Activated CD4-positive, alpha-beta T cell treated with anti-CD3 and anti-CD28 coated beads, Interleukin-2, amount 10 ng/mL, durations not matched to agents 7 days and 5 days (primary cell): Measurements from ENCODE around the gene LEMD3. TPM values are rescaled to one million over a fixed set of nuclear protein-coding genes. Genes with fewer than 3 reads are reported as not detected.
A peak's percentile ranks its signal among the peaks of the same experiment; 100 is the strongest.

Source experiments
- CTCF ChIA-PET: fragments of 350-600 bp; sonication (Branson Sonifier 250); formaldehyde crosslinking; loops from one replicate; lab custom pipeline; 2021; ENCODE audit warnings: antibody characterized with exemption; lab: Charles Lee
- POLR2A ChIA-PET: fragments of 350-600 bp; sonication (Branson Sonifier 250); formaldehyde crosslinking; loops from one replicate; lab custom pipeline; 2021; ENCODE audit warnings: antibody characterized with exemption; lab: Charles Lee
- DNase-seq: peaks from one replicate; pipeline ENCODE4 v3.0.0-alpha.2; 2020
- H3K27ac Mint-ChIP-seq: one replicate; pipeline ENCODE4 v1.8.0; 2021; ENCODE audit warnings: mild to moderate bottlenecking, moderate library complexity, mixed read lengths
- H3K27me3 Mint-ChIP-seq: one replicate; pipeline ENCODE4 v1.8.0; 2021; ENCODE audit warnings: mixed read lengths
- H3K36me3 Mint-ChIP-seq: one replicate; pipeline ENCODE4 v1.8.0; 2021; ENCODE audit warnings: low read depth, mixed read lengths
- H3K4me1 Mint-ChIP-seq: one replicate; pipeline ENCODE4 v1.8.0; 2021; ENCODE audit warnings: mixed read lengths
- H3K4me3 Mint-ChIP-seq: one replicate; pipeline ENCODE4 v1.8.0; 2021; ENCODE audit warnings: mild to moderate bottlenecking, moderate library complexity, mixed read lengths
- H3K9me3 Mint-ChIP-seq: one replicate; pipeline ENCODE4 v1.8.0; 2021; ENCODE audit warnings: mixed read lengths
- total RNA-seq, 2 experiments: library from RNA; stranded (reverse); gene quantifications; one replicate each; pipeline ENCODE4 v1.2.3, GENCODE V29; 2021

LEMD3 gene
- total RNA-seq, 2 experiments from 2014 or later, result 28.5 to 30.9 TPM

GRCh38 chr12:65147312-65147905 is 22.0 kb upstream of the LEMD3 start:
- Mint-ChIP-seq H3K4me1 (no peaks in the 10 kb centered on the region), H3K27ac (no peak overlapping the region), H3K27me3 (peaks cover 47% of the 10 kb centered on the region), H3K36me3 (no peaks in the 10 kb centered on the region), H3K9me3 (no peaks in the 10 kb centered on the region), H3K4me3 (no peak overlapping the region)
- ChIA-PET POLR2A (no interaction called here), CTCF (interaction anchor here (0.6 to 1.5 kb wide), 4 partner anchors 9 to 1143 kb away, joined by 3 to 4 read pairs (median 4); no protein-coding TSS in a partner anchor)
- no peak for DNase-seq

GRCh38 chr12:65152012-65152411 is 17.4 kb upstream of the LEMD3 start:
- POLR2A ChIA-PET, result no interaction called here
- CTCF ChIA-PET, result no interaction called here
- H3K9me3 Mint-ChIP-seq, result peaks cover 5% of the 10 kb centered on the region
- no peak overlapping the region for H3K27ac Mint-ChIP-seq
- no peak for DNase-seq
- peaks cover 9% of the 10 kb centered on the region for H3K36me3 Mint-ChIP-seq
- H3K4me3 Mint-ChIP-seq, result no peak overlapping the region
- peaks cover 18% of the 10 kb centered on the region for H3K4me1 Mint-ChIP-seq
- peaks cover 27% of the 10 kb centered on the region for H3K27me3 Mint-ChIP-seq

- Mint-ChIP-seq H3K27ac (no peak overlapping the region), H3K27me3 (peaks cover 27% of the 10 kb centered on the region), H3K4me1 (peaks cover 20% of the 10 kb centered on the region), H3K36me3 (peaks cover 9% of the 10 kb centered on the region), H3K4me3 (no peak overlapping the region), H3K9me3 (peaks cover 7% of the 10 kb centered on the region)
- ChIA-PET POLR2A (no interaction called here), CTCF (interaction anchor here (0.5 kb wide), 1 partner anchor 1085 kb away, joined by 4 read pairs; no protein-coding TSS in a partner anchor)
- no peak for DNase-seq
Observed at GRCh38 chr12:65152596-65152995, 16.8 kb upstream of the LEMD3 start.

- Mint-ChIP-seq H3K4me3 (peak overlapping the region; percentile 8), H3K27ac (peak overlapping the region; percentile 86), H3K27me3 (peaks cover 24% of the 10 kb centered on the region), H3K36me3 (peaks cover 9% of the 10 kb centered on the region), H3K9me3 (peaks cover 7% of the 10 kb centered on the region), H3K4me1 (peaks cover 20% of the 10 kb centered on the region)
- ChIA-PET POLR2A (interaction anchor here (0.7 to 1.4 kb wide), 2 partner anchors 13 to 1126 kb away, joined by 3 to 25 read pairs; partner anchors contain the start of gene LEMD3), CTCF (interaction anchor here (1.4 to 3.9 kb wide), 2 partner anchors 13 to 31 kb away, joined by 5 to 23 read pairs; partner anchors contain the start of gene LEMD3)
- DNase-seq, result no peak
Observed at GRCh38 chr12:65155784-65156183, 13.6 kb upstream of the LEMD3 start.

- peaks cover 20% of the 10 kb centered on the region for H3K4me1 Mint-ChIP-seq
- POLR2A ChIA-PET, result interaction anchor here (0.7 to 1.4 kb wide), 2 partner anchors 12 to 1125 kb away, joined by 3 to 25 read pairs; partner anchors contain the start of gene LEMD3
- peak overlapping the region; percentile 48 for H3K4me3 Mint-ChIP-seq
- CTCF ChIA-PET, result interaction anchor here (0.8 to 3.9 kb wide), 3 partner anchors 12 to 30 kb away, joined by 3 to 23 read pairs (median 5); partner anchors contain the start of gene LEMD3
- H3K36me3 Mint-ChIP-seq, result peaks cover 9% of the 10 kb centered on the region
- H3K27me3 Mint-ChIP-seq, result peaks cover 24% of the 10 kb centered on the region
- H3K27ac Mint-ChIP-seq, result peak overlapping the region; percentile 86
- peaks cover 7% of the 10 kb centered on the region for H3K9me3 Mint-ChIP-seq
- peak; percentile 29 for DNase-seq
Observed at GRCh38 chr12:65156366-65156841, 13.0 kb upstream of the LEMD3 start.

GRCh38 chr12:65157091-65157490 is 12.3 kb upstream of the LEMD3 start:
- peak overlapping the region; percentile 48 for H3K4me3 Mint-ChIP-seq
- CTCF ChIA-PET, result interaction anchor here (0.8 to 3.9 kb wide), 2 partner anchors 11 to 27 kb away, joined by 3 to 23 read pairs; partner anchors contain the start of gene LEMD3
- peaks cover 9% of the 10 kb centered on the region for H3K36me3 Mint-ChIP-seq
- DNase-seq, result no peak
- H3K27ac Mint-ChIP-seq, result peak overlapping the region; percentile 86
- peaks cover 20% of the 10 kb centered on the region for H3K4me1 Mint-ChIP-seq
- H3K9me3 Mint-ChIP-seq, result peaks cover 7% of the 10 kb centered on the region
- POLR2A ChIA-PET, result interaction anchor here (1.4 kb wide), 1 partner anchor 12 kb away, joined by 25 read pairs; the partner anchor contains the start of gene LEMD3
- H3K27me3 Mint-ChIP-seq, result peaks cover 20% of the 10 kb centered on the region

- H3K36me3 Mint-ChIP-seq, result no peaks in the 10 kb centered on the region
- H3K27me3 Mint-ChIP-seq, result peaks cover 11% of the 10 kb centered on the region
- H3K9me3 Mint-ChIP-seq, result no peaks in the 10 kb centered on the region
- no peak overlapping the region for H3K4me3 Mint-ChIP-seq
- CTCF ChIA-PET, result no interaction called here
- DNase-seq, result no peak
- peaks cover 4% of the 10 kb centered on the region for H3K4me1 Mint-ChIP-seq
- POLR2A ChIA-PET, result no interaction called here
- H3K27ac Mint-ChIP-seq, result no peak overlapping the region
Observed at GRCh38 chr12:65162609-65163008, 6.8 kb upstream of the LEMD3 start.

- no peak overlapping the region for H3K27ac Mint-ChIP-seq
- POLR2A ChIA-PET, result interaction anchor here (0.6 kb wide), 1 partner anchor 593 kb away, joined by 3 read pairs; no protein-coding TSS in a partner anchor
- peaks cover 13% of the 10 kb centered on the region for H3K4me1 Mint-ChIP-seq
- no peak overlapping the region for H3K4me3 Mint-ChIP-seq
- H3K9me3 Mint-ChIP-seq, result no peaks in the 10 kb centered on the region
- peaks cover 1% of the 10 kb centered on the region for H3K36me3 Mint-ChIP-seq
- H3K27me3 Mint-ChIP-seq, result peaks cover 11% of the 10 kb centered on the region
- DNase-seq, result no peak
- CTCF ChIA-PET, result interaction anchor here (0.6 to 2.0 kb wide), 3 partner anchors 32 to 272 kb away, joined by 3 to 5 read pairs (median 3); no protein-coding TSS in a partner anchor
Observed at GRCh38 chr12:65164244-65164643, 5.1 kb upstream of the LEMD3 start.

- H3K4me1 Mint-ChIP-seq, result peaks cover 13% of the 10 kb centered on the region
- peaks cover 8% of the 10 kb centered on the region for H3K27me3 Mint-ChIP-seq
- H3K9me3 Mint-ChIP-seq, result no peaks in the 10 kb centered on the region
- POLR2A ChIA-PET, result no interaction called here
- H3K4me3 Mint-ChIP-seq, result no peak overlapping the region
- peaks cover 4% of the 10 kb centered on the region for H3K36me3 Mint-ChIP-seq
- CTCF ChIA-PET, result interaction anchor here (0.6 to 2.0 kb wide), 3 partner anchors 32 to 273 kb away, joined by 3 to 5 read pairs (median 3); no protein-coding TSS in a partner anchor
- H3K27ac Mint-ChIP-seq, result no peak overlapping the region
- DNase-seq, result no peak
Observed at GRCh38 chr12:65164774-65165173, 4.6 kb upstream of the LEMD3 start.

GRCh38 chr12:65168681-65169319 is 583 bp upstream of the LEMD3 start:
- peak overlapping the region; percentile 89 for H3K4me3 Mint-ChIP-seq

GRCh38 chr12:65170209-65170881 is 962 bp downstream of the LEMD3 start:
- POLR2A ChIA-PET, result no interaction called here
- Mint-ChIP-seq H3K36me3 (peaks cover 29% of the 10 kb centered on the region), H3K9me3 (no peaks in the 10 kb centered on the region), H3K27ac (peak overlapping the region; percentile 93), H3K4me1 (peaks cover 35% of the 10 kb centered on the region), H3K4me3 (peak overlapping the region; percentile 89), H3K27me3 (no peaks in the 10 kb centered on the region)
- CTCF ChIA-PET, result interaction anchor here (1.3 to 3.2 kb wide), 3 partner anchors 15 to 62 kb away, joined by 4 to 23 read pairs (median 7); no protein-coding TSS in a partner anchor
- peak; percentile 65 for DNase-seq

More at GRCh38 chr12:65168681-65169319, 583 bp upstream of the LEMD3 start:
- ChIA-PET CTCF (interaction anchor here (0.5 to 3.2 kb wide), 5 partner anchors 13 to 63 kb away, joined by 3 to 23 read pairs (median 4); no protein-coding TSS in a partner anchor), POLR2A (interaction anchor here (0.7 to 2.3 kb wide), 2 partner anchors 12 to 40 kb away, joined by 3 to 25 read pairs; no protein-coding TSS in a partner anchor)
- Mint-ChIP-seq H3K9me3 (no peaks in the 10 kb centered on the region), H3K27ac (peak overlapping the region; percentile 99), H3K36me3 (peaks cover 29% of the 10 kb centered on the region), H3K27me3 (no peaks in the 10 kb centered on the region), H3K4me1 (peaks cover 35% of the 10 kb centered on the region)
- DNase-seq, result no peak

- DNase-seq, result no peak
- CTCF ChIA-PET, result interaction anchor here (1.5 kb wide), 1 partner anchor 24 kb away, joined by 7 read pairs; no protein-coding TSS in a partner anchor
Observed at GRCh38 chr12:65171073-65171472, 1.7 kb downstream of the LEMD3 start.

More at GRCh38 chr12:65171073-65171472, 1.7 kb downstream of the LEMD3 start:
- Mint-ChIP-seq H3K9me3 (no peaks in the 10 kb centered on the region), H3K4me1 (peaks cover 35% of the 10 kb centered on the region), H3K27me3 (no peaks in the 10 kb centered on the region), H3K27ac (peak overlapping the region; percentile 93), H3K4me3 (peak overlapping the region; percentile 89), H3K36me3 (peaks cover 29% of the 10 kb centered on the region)
- POLR2A ChIA-PET, result no interaction called here
